Astrocyte (in vitro differentiated cells and primary cell): ENCODE data around the gene SGIP1. TPM values are rescaled to one million over a fixed set of nuclear protein-coding genes. Genes with fewer than 3 reads are reported as not detected.
A peak's percentile ranks its signal among the peaks of the same experiment; 100 is the strongest.

Experiments
- DNase-seq: peaks from one replicate; pipeline ENCODE4 v3.0.0-alpha.2; 2010; ENCODE audit warnings: low read depth
- FAIRE-seq: peaks from 2 replicates; lab custom pipeline; 2011; peaks lifted over from hg19 to GRCh38; lab: Jason Lieb, UNC
- H2AFZ ChIP-seq: 2 replicates; pipeline ENCODE4 v1.6.0; 2012; ENCODE audit warnings: low read depth, low read length, inconsistent platforms
- H3K27ac ChIP-seq: 2 replicates; pipeline ENCODE4 v1.5.1; 2011; ENCODE audit warnings: low read depth, low read length, inconsistent platforms
- H3K27me3 ChIP-seq: 2 replicates; pipeline ENCODE4 v1.6.0; 2011; ENCODE audit warnings: low read length, inconsistent platforms; ENCODE audit not compliant: insufficient read depth
- H3K36me3 ChIP-seq: 2 replicates; pipeline ENCODE4 v1.5.1; 2011; ENCODE audit warnings: low read length, inconsistent platforms; ENCODE audit not compliant: insufficient read depth
- H3K4me1 ChIP-seq: 2 replicates; pipeline ENCODE4 v1.5.1; 2011; ENCODE audit warnings: low read length, inconsistent platforms; ENCODE audit not compliant: insufficient read depth
- H3K4me2 ChIP-seq: 2 replicates; pipeline ENCODE4 v1.6.0; 2012; ENCODE audit warnings: low read length, inconsistent platforms
- H3K4me3 ChIP-seq: 2 replicates; pipeline ENCODE4 v1.5.1; 2011; ENCODE audit warnings: low read depth, mild to moderate bottlenecking, low read length, inconsistent platforms; ENCODE audit not compliant: insufficient read depth
- H3K79me2 ChIP-seq: 2 replicates; pipeline ENCODE4 v1.6.0; 2012; ENCODE audit warnings: mild to moderate bottlenecking, low read length, inconsistent platforms; ENCODE audit not compliant: insufficient read depth
- H3K9ac ChIP-seq: 2 replicates; pipeline ENCODE4 v1.6.0; 2012; ENCODE audit warnings: mild to moderate bottlenecking, low read length, inconsistent platforms
- H3K9me3 ChIP-seq: 2 replicates; pipeline ENCODE4 v1.5.1; 2012; ENCODE audit warnings: low read depth, mild to moderate bottlenecking, low read length, inconsistent platforms; ENCODE audit not compliant: insufficient read depth
- H4K20me1 ChIP-seq: 2 replicates; pipeline ENCODE4 v1.6.0; 2012; ENCODE audit warnings: low read length, inconsistent platforms; ENCODE audit not compliant: insufficient read depth
- H3K27ac Mint-ChIP-seq: one replicate; pipeline ENCODE4 v1.8.0; 2021; ENCODE audit warnings: mild to moderate bottlenecking, mixed read lengths; ENCODE audit not compliant: unreplicated experiment
- H3K27me3 Mint-ChIP-seq: one replicate; pipeline ENCODE4 v1.8.0; 2021; ENCODE audit warnings: low read depth, mixed read lengths; ENCODE audit not compliant: unreplicated experiment
- H3K36me3 Mint-ChIP-seq: one replicate; pipeline ENCODE4 v1.8.0; 2021; ENCODE audit warnings: low read depth, mixed read lengths; ENCODE audit not compliant: unreplicated experiment
- H3K4me1 Mint-ChIP-seq: one replicate; pipeline ENCODE4 v1.8.0; 2021; ENCODE audit warnings: low read depth, mixed read lengths; ENCODE audit not compliant: unreplicated experiment
- H3K4me3 Mint-ChIP-seq: one replicate; pipeline ENCODE4 v1.8.0; 2021; ENCODE audit warnings: mild to moderate bottlenecking, moderate library complexity, mixed read lengths; ENCODE audit not compliant: unreplicated experiment
- H3K9me3 Mint-ChIP-seq: one replicate; pipeline ENCODE4 v1.8.0; 2021; ENCODE audit warnings: mild to moderate bottlenecking, mixed read lengths; ENCODE audit not compliant: unreplicated experiment
- EZH2 ChIP-seq: IDR thresholded peaks from 2 replicates; pipeline ENCODE4 v1.6.1; 2012; ENCODE audit warnings: mild to moderate bottlenecking, low read length, inconsistent platforms; ENCODE audit not compliant: insufficient read depth
- total RNA-seq: library from RNA; stranded (reverse); gene quantifications from 2 replicates; pipeline ENCODE4 v1.2.1, GENCODE V29; 2021
- TF ChIP-seq, protein P1 (sequence below): IDR thresholded peaks from 2 replicates; pipeline ENCODE4 v1.5.1; 2011; ENCODE audit warnings: low read depth, mild to moderate bottlenecking, inconsistent platforms, low read length, moderate library complexity; ENCODE audit not compliant: insufficient read depth

The SGIP1 gene
- total RNA-seq, 1 donor from 2014 or later = 8.8 TPM

DNA sequence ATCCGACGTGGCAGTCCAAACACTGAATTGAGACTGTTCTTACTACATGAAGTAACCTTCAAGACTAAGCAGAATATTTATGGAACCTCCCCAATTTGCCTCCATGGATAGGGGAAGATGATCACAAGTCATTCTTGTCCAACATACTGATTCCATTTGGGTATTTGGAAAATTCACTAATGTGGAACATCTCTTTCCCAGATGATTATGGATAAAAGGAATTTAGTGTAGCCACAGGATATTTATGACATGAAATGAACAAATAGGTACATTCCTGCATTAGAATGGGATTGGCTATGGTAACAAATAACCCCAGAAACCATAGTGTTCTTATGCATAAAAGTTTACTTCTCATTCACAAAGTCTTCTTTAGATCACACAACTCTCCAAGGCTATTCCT is 40.2 kb upstream of the SGIP1 start:
- H4K20me1 ChIP-seq = no peaks in the 10 kb centered on the region
- Mint-ChIP-seq H3K4me1 (peaks cover 23% of the 10 kb centered on the region), H3K27me3 (no peaks in the 10 kb centered on the region), H3K4me3 (no peak overlapping the region), H3K36me3 (no peaks in the 10 kb centered on the region), H3K9me3 (no peaks in the 10 kb centered on the region), H3K27ac (no peak overlapping the region)
- H3K36me3 ChIP-seq = no peaks in the 10 kb centered on the region
- H3K79me2 ChIP-seq = no peaks in the 10 kb centered on the region
- TF ChIP-seq, protein P1, sequence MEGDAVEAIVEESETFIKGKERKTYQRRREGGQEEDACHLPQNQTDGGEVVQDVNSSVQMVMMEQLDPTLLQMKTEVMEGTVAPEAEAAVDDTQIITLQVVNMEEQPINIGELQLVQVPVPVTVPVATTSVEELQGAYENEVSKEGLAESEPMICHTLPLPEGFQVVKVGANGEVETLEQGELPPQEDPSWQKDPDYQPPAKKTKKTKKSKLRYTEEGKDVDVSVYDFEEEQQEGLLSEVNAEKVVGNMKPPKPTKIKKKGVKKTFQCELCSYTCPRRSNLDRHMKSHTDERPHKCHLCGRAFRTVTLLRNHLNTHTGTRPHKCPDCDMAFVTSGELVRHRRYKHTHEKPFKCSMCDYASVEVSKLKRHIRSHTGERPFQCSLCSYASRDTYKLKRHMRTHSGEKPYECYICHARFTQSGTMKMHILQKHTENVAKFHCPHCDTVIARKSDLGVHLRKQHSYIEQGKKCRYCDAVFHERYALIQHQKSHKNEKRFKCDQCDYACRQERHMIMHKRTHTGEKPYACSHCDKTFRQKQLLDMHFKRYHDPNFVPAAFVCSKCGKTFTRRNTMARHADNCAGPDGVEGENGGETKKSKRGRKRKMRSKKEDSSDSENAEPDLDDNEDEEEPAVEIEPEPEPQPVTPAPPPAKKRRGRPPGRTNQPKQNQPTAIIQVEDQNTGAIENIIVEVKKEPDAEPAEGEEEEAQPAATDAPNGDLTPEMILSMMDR = no peak
- no peak for TF ChIP-seq EZH2
- H3K4me3 ChIP-seq = no peak overlapping the region
- peak; percentile 73 for FAIRE-seq
- no peak overlapping the region for H3K4me2 ChIP-seq
- no peak overlapping the region for H3K27ac ChIP-seq
- peaks cover 8% of the 10 kb centered on the region for H3K4me1 ChIP-seq
- DNase-seq = peak; percentile 41
- no peaks in the 10 kb centered on the region for H3K9me3 ChIP-seq
- H3K27me3 ChIP-seq = no peaks in the 10 kb centered on the region
- no peak overlapping the region for H3K9ac ChIP-seq
- H2AFZ ChIP-seq = no peak overlapping the region

DNA sequence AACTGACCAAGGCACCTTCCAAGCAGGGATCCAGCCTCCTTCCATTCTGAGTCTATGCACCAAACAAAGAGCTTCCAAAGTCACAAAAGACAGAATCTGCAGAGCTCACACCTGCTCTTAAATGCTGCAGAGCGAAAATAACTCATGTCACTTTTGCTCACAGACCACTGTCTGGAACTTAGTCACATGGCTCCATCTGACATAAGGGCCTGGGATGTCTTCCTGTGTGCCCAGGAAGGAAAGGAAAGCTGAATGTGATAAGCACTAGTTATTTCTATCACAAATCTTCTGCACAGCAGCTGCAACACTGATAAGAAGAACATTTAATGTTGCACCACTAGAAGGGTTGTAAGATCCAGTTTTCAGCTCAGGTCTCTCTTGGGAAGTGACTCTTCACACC is 39.5 kb upstream of the SGIP1 start:
- H3K36me3 ChIP-seq = no peaks in the 10 kb centered on the region
- peaks cover 3% of the 10 kb centered on the region for H3K4me1 ChIP-seq
- Mint-ChIP-seq H3K4me3 (no peak overlapping the region), H3K4me1 (peaks cover 20% of the 10 kb centered on the region), H3K27ac (no peak overlapping the region), H3K9me3 (no peaks in the 10 kb centered on the region), H3K36me3 (no peaks in the 10 kb centered on the region), H3K27me3 (no peaks in the 10 kb centered on the region)
- no peaks in the 10 kb centered on the region for H3K79me2 ChIP-seq
- no peaks in the 10 kb centered on the region for H3K27me3 ChIP-seq
- H2AFZ ChIP-seq = no peak overlapping the region
- H3K9ac ChIP-seq = no peak overlapping the region
- no peaks in the 10 kb centered on the region for H3K9me3 ChIP-seq
- no peak overlapping the region for H3K4me2 ChIP-seq
- H3K4me3 ChIP-seq = no peak overlapping the region
- no peaks in the 10 kb centered on the region for H4K20me1 ChIP-seq
- DNase-seq (no peak), FAIRE-seq (no peak)
- H3K27ac ChIP-seq = no peak overlapping the region
- TF ChIP-seq EZH2 = no peak
- TF ChIP-seq, protein P1 = no peak

DNA sequence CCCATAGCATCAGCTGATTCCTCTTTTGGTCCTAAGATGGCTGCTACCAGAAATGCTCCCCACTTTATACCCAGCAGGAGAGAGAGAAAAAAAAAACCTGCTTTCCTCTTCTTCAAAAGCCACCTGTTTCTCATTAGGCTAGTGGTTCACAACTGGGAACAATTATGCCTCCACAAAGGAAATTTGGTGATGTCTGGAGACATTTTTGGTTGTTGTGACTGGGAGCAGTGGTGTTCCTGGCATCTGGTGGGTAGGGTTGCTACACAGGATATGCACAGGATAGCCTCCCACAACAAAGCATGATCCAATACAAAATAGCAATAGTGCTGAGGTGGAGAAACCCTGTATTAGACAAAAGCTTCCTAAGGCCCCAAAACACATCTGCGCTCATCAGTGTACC is 38.5 kb upstream of the SGIP1 start:
- H3K4me1 ChIP-seq = no peaks in the 10 kb centered on the region
- FAIRE-seq = no peak

More for the DNA sequence above, 38.5 kb upstream of the SGIP1 start:
- DNase-seq = peak; percentile 16
- Mint-ChIP-seq H3K4me3 (no peak overlapping the region), H3K9me3 (no peaks in the 10 kb centered on the region), H3K27me3 (no peaks in the 10 kb centered on the region), H3K27ac (no peak overlapping the region), H3K4me1 (peaks cover 12% of the 10 kb centered on the region), H3K36me3 (no peaks in the 10 kb centered on the region)
- no peak overlapping the region for H3K4me2 ChIP-seq
- no peak for TF ChIP-seq EZH2
- TF ChIP-seq, protein P1 = no peak
- no peak overlapping the region for H2AFZ ChIP-seq
- no peaks in the 10 kb centered on the region for H4K20me1 ChIP-seq
- no peaks in the 10 kb centered on the region for H3K9me3 ChIP-seq
- no peak overlapping the region for H3K4me3 ChIP-seq
- no peaks in the 10 kb centered on the region for H3K36me3 ChIP-seq
- H3K9ac ChIP-seq = no peak overlapping the region
- no peaks in the 10 kb centered on the region for H3K27me3 ChIP-seq
- no peak overlapping the region for H3K27ac ChIP-seq
- no peaks in the 10 kb centered on the region for H3K79me2 ChIP-seq
